Measurements from ENCODE around the gene TYW5. TPM values are rescaled to one million over a fixed set of nuclear protein-coding genes. Genes with fewer than 3 reads are reported as not detected.

The TYW5 gene
- total RNA-seq, 1 donor from 2014 or later: 6.8 TPM

GRCh38 chr2:199951023-199951422 is 4.3 kb downstream of the TYW5 start:
- Histone ChIP-seq H3K9ac (ENCODE audit: low read depth in 1 of 3, low read length in 3 of 3) (no peak overlapping the region), H3K27ac (ENCODE audit: low read depth, low read length) (no peak overlapping the region), H3K36me3 (ENCODE audit: control insufficient read depth in 3 of 3, insufficient read depth in 3 of 3, low read length in 3 of 3) (peaks cover 5 to 11% (median 8%) of the 10 kb centered on the region in 3 donors)

GRCh38 chr2:199950396-199950795 is 4.9 kb downstream of the TYW5 start:
- H3K36me3 ChIP-seq (ENCODE audit: control insufficient read depth in 3 of 3, insufficient read depth in 3 of 3, low read length in 3 of 3): peaks cover 6 to 12% (median 9%) of the 10 kb centered on the region in 3 donors

More at GRCh38 chr2:199951023-199951422, 4.3 kb downstream of the TYW5 start:
- Histone ChIP-seq H3K9me3 (ENCODE audit: control insufficient read depth in 3 of 3, low read length in 3 of 3) (no peaks in the 10 kb centered on the region), H3K4me3 (ENCODE audit: low read length in 3 of 3) (no peak overlapping the region), H3K27me3 (ENCODE audit: control insufficient read depth in 3 of 3, insufficient read depth in 3 of 3, low read length in 3 of 3) (no peaks in the 10 kb centered on the region), H3K4me1 (ENCODE audit: control insufficient read depth in 3 of 3, insufficient read depth in 3 of 3, low read length in 3 of 3) (peaks cover 8 to 11% (median 11%) of the 10 kb centered on the region in 3 donors)

GRCh38 chr2:199946836-199947235 is 8.5 kb downstream of the TYW5 start:
- Histone ChIP-seq H3K4me1 (ENCODE audit: control insufficient read depth in 3 of 3, insufficient read depth in 3 of 3, low read length in 3 of 3) (no peaks in the 10 kb centered on the region), H3K27ac (ENCODE audit: low read depth, low read length) (no peak overlapping the region), H3K9ac (ENCODE audit: low read depth in 1 of 3, low read length in 3 of 3) (peak overlapping the region in 1 of 3 donors; percentile 26), H3K4me3 (ENCODE audit: low read length in 3 of 3) (no peak overlapping the region), H3K27me3 (ENCODE audit: control insufficient read depth in 3 of 3, insufficient read depth in 3 of 3, low read length in 3 of 3) (no peaks in the 10 kb centered on the region), H3K36me3 (ENCODE audit: control insufficient read depth in 3 of 3, insufficient read depth in 3 of 3, low read length in 3 of 3) (peaks cover 9 to 26% (median 22%) of the 10 kb centered on the region in 3 donors), H3K9me3 (ENCODE audit: control insufficient read depth in 3 of 3, low read length in 3 of 3) (no peaks in the 10 kb centered on the region)

More at GRCh38 chr2:199950396-199950795, 4.9 kb downstream of the TYW5 start:
- H3K9ac ChIP-seq (ENCODE audit: low read depth in 1 of 3, low read length in 3 of 3): no peak overlapping the region
- H3K4me3 ChIP-seq (ENCODE audit: low read length in 3 of 3): no peak overlapping the region
- H3K9me3 ChIP-seq (ENCODE audit: control insufficient read depth in 3 of 3, low read length in 3 of 3): no peaks in the 10 kb centered on the region
- peaks cover 8 to 11% (median 9%) of the 10 kb centered on the region in 3 donors for H3K4me1 ChIP-seq (ENCODE audit: control insufficient read depth in 3 of 3, insufficient read depth in 3 of 3, low read length in 3 of 3)
- no peaks in the 10 kb centered on the region for H3K27me3 ChIP-seq (ENCODE audit: control insufficient read depth in 3 of 3, insufficient read depth in 3 of 3, low read length in 3 of 3)
- no peak overlapping the region for H3K27ac ChIP-seq (ENCODE audit: low read depth, low read length)

- Histone ChIP-seq H3K9me3 (ENCODE audit: control insufficient read depth in 3 of 3, low read length in 3 of 3) (no peaks in the 10 kb centered on the region), H3K4me1 (ENCODE audit: control insufficient read depth in 3 of 3, insufficient read depth in 3 of 3, low read length in 3 of 3) (no peaks in the 10 kb centered on the region), H3K4me3 (ENCODE audit: low read length in 3 of 3) (no peak overlapping the region), H3K9ac (ENCODE audit: low read depth in 1 of 3, low read length in 3 of 3) (no peak overlapping the region), H3K36me3 (ENCODE audit: control insufficient read depth in 3 of 3, insufficient read depth in 3 of 3, low read length in 3 of 3) (peaks cover 9 to 26% (median 25%) of the 10 kb centered on the region in 3 donors), H3K27ac (ENCODE audit: low read depth, low read length) (no peak overlapping the region), H3K27me3 (ENCODE audit: control insufficient read depth in 3 of 3, insufficient read depth in 3 of 3, low read length in 3 of 3) (no peaks in the 10 kb centered on the region)
Measured at GRCh38 chr2:199946196-199946595, 9.1 kb downstream of the TYW5 start.

- H3K9me3 ChIP-seq (ENCODE audit: control insufficient read depth in 3 of 3, low read length in 3 of 3): no peaks in the 10 kb centered on the region
- H3K36me3 ChIP-seq (ENCODE audit: control insufficient read depth in 3 of 3, insufficient read depth in 3 of 3, low read length in 3 of 3): peaks cover 6 to 30% (median 28%) of the 10 kb centered on the region in 3 donors
- no peak overlapping the region for H3K4me3 ChIP-seq (ENCODE audit: low read length in 3 of 3)
- no peak overlapping the region for H3K27ac ChIP-seq (ENCODE audit: low read depth, low read length)
- no peaks in the 10 kb centered on the region for H3K4me1 ChIP-seq (ENCODE audit: control insufficient read depth in 3 of 3, insufficient read depth in 3 of 3, low read length in 3 of 3)
- no peak overlapping the region for H3K9ac ChIP-seq (ENCODE audit: low read depth in 1 of 3, low read length in 3 of 3)
- no peaks in the 10 kb centered on the region for H3K27me3 ChIP-seq (ENCODE audit: control insufficient read depth in 3 of 3, insufficient read depth in 3 of 3, low read length in 3 of 3)
Measured at GRCh38 chr2:199943373-199943772, 11.9 kb downstream of the TYW5 start.

GRCh38 chr2:199940373-199940772 is 14.9 kb downstream of the TYW5 start:
- Histone ChIP-seq H3K9me3 (ENCODE audit: control insufficient read depth in 3 of 3, low read length in 3 of 3) (no peaks in the 10 kb centered on the region), H3K27ac (ENCODE audit: low read depth, low read length) (no peak overlapping the region), H3K36me3 (ENCODE audit: control insufficient read depth in 3 of 3, insufficient read depth in 3 of 3, low read length in 3 of 3) (peaks cover 3 to 35% (median 26%) of the 10 kb centered on the region in 3 donors), H3K9ac (ENCODE audit: low read depth in 1 of 3, low read length in 3 of 3) (no peak overlapping the region), H3K4me1 (ENCODE audit: control insufficient read depth in 3 of 3, insufficient read depth in 3 of 3, low read length in 3 of 3) (no peaks in the 10 kb centered on the region), H3K4me3 (ENCODE audit: low read length in 3 of 3) (no peak overlapping the region), H3K27me3 (ENCODE audit: control insufficient read depth in 3 of 3, insufficient read depth in 3 of 3, low read length in 3 of 3) (no peaks in the 10 kb centered on the region)

GRCh38 chr2:199936554-199936953 is 18.7 kb downstream of the TYW5 start:
- no peak overlapping the region for H3K9ac ChIP-seq (ENCODE audit: low read depth in 1 of 3, low read length in 3 of 3)
- H3K9me3 ChIP-seq (ENCODE audit: control insufficient read depth in 3 of 3, low read length in 3 of 3): no peaks in the 10 kb centered on the region
- H3K4me1 ChIP-seq (ENCODE audit: control insufficient read depth in 3 of 3, insufficient read depth in 3 of 3, low read length in 3 of 3): peaks cover 0 to 3% (median 0%) of the 10 kb centered on the region in 3 donors
- peaks cover 7 to 36% (median 25%) of the 10 kb centered on the region in 3 donors for H3K36me3 ChIP-seq (ENCODE audit: control insufficient read depth in 3 of 3, insufficient read depth in 3 of 3, low read length in 3 of 3)
- H3K27me3 ChIP-seq (ENCODE audit: control insufficient read depth in 3 of 3, insufficient read depth in 3 of 3, low read length in 3 of 3): no peaks in the 10 kb centered on the region
- H3K27ac ChIP-seq (ENCODE audit: low read depth, low read length): no peak overlapping the region
- no peak overlapping the region for H3K4me3 ChIP-seq (ENCODE audit: low read length in 3 of 3)

GRCh38 chr2:199933466-199933865 is 21.8 kb downstream of the TYW5 start:
- peaks cover 7 to 26% (median 22%) of the 10 kb centered on the region in 3 donors for H3K36me3 ChIP-seq (ENCODE audit: control insufficient read depth in 3 of 3, insufficient read depth in 3 of 3, low read length in 3 of 3)
- H3K4me1 ChIP-seq (ENCODE audit: control insufficient read depth in 3 of 3, insufficient read depth in 3 of 3, low read length in 3 of 3): peaks cover 0 to 3% (median 0%) of the 10 kb centered on the region in 3 donors
- no peak overlapping the region for H3K4me3 ChIP-seq (ENCODE audit: low read length in 3 of 3)
- no peaks in the 10 kb centered on the region for H3K9me3 ChIP-seq (ENCODE audit: control insufficient read depth in 3 of 3, low read length in 3 of 3)
- H3K27me3 ChIP-seq (ENCODE audit: control insufficient read depth in 3 of 3, insufficient read depth in 3 of 3, low read length in 3 of 3): no peaks in the 10 kb centered on the region
- no peak overlapping the region for H3K9ac ChIP-seq (ENCODE audit: low read depth in 1 of 3, low read length in 3 of 3)
- no peak overlapping the region for H3K27ac ChIP-seq (ENCODE audit: low read depth, low read length)

- H3K4me3 ChIP-seq (ENCODE audit: low read length in 3 of 3): no peak overlapping the region
- H3K36me3 ChIP-seq (ENCODE audit: control insufficient read depth in 3 of 3, insufficient read depth in 3 of 3, low read length in 3 of 3): peaks cover 7 to 25% (median 18%) of the 10 kb centered on the region in 3 donors
- no peaks in the 10 kb centered on the region for H3K27me3 ChIP-seq (ENCODE audit: control insufficient read depth in 3 of 3, insufficient read depth in 3 of 3, low read length in 3 of 3)
- H3K9ac ChIP-seq (ENCODE audit: low read depth in 1 of 3, low read length in 3 of 3): no peak overlapping the region
- H3K27ac ChIP-seq (ENCODE audit: low read depth, low read length): no peak overlapping the region
- H3K9me3 ChIP-seq (ENCODE audit: control insufficient read depth in 3 of 3, low read length in 3 of 3): no peaks in the 10 kb centered on the region
- H3K4me1 ChIP-seq (ENCODE audit: control insufficient read depth in 3 of 3, insufficient read depth in 3 of 3, low read length in 3 of 3): peaks cover 0 to 3% (median 0%) of the 10 kb centered on the region in 3 donors
Measured at GRCh38 chr2:199932312-199932855, 22.9 kb downstream of the TYW5 start.

GRCh38 chr2:199929262-199929661 is 26.0 kb downstream of the TYW5 start:
- Histone ChIP-seq H3K9me3 (ENCODE audit: control insufficient read depth in 3 of 3, low read length in 3 of 3) (no peaks in the 10 kb centered on the region), H3K4me3 (ENCODE audit: low read length in 3 of 3) (no peak overlapping the region), H3K4me1 (ENCODE audit: control insufficient read depth in 3 of 3, insufficient read depth in 3 of 3, low read length in 3 of 3) (peaks cover 0 to 3% (median 0%) of the 10 kb centered on the region in 3 donors), H3K27ac (ENCODE audit: low read depth, low read length) (no peak overlapping the region), H3K9ac (ENCODE audit: low read depth in 1 of 3, low read length in 3 of 3) (no peak overlapping the region), H3K36me3 (ENCODE audit: control insufficient read depth in 3 of 3, insufficient read depth in 3 of 3, low read length in 3 of 3) (peaks cover 7 to 26% (median 15%) of the 10 kb centered on the region in 3 donors), H3K27me3 (ENCODE audit: control insufficient read depth in 3 of 3, insufficient read depth in 3 of 3, low read length in 3 of 3) (no peaks in the 10 kb centered on the region)
